NCI-H774 (cell line): ENCODE results near the gene SPATA13.
"Not testable (repeated sequence)": the region's sequence is repeated elsewhere in the genome, so short reads cannot be mapped to it uniquely, and the experiment has no call there.

Experiments
- DNase-seq: peaks from one replicate; lab custom pipeline; 2025; lab: John Stamatoyannopoulos, UW

SPATA13 gene

GRCh38 chr13:24196593-24197197 lies 36.2 kb downstream of the SPATA13 start:
- DNase-seq, result no peak

DNA sequence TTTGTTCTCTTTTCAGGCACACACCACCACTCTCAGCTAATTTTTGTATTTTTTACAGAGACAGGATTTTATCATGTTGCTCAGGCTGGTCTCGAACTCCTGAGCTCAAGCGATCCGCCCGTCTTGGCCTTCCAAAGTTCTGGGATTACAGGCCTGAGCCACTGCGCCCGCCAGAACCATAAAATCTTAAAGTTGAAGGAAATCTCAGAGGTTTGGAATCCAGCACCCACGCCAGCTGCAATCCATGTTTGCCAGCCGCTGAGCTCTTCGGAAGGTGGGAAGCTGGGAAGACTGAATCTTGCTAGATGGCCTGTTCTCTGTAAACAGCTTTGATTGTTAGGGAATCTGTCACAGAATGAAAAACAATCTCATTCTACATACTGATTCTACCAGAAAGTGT lies 38.5 kb downstream of the SPATA13 start:
- DNase-seq, result no peak

GRCh38 chr13:24202215-24202614 lies 41.7 kb downstream of the SPATA13 start:
- DNase-seq, result no peak

DNA sequence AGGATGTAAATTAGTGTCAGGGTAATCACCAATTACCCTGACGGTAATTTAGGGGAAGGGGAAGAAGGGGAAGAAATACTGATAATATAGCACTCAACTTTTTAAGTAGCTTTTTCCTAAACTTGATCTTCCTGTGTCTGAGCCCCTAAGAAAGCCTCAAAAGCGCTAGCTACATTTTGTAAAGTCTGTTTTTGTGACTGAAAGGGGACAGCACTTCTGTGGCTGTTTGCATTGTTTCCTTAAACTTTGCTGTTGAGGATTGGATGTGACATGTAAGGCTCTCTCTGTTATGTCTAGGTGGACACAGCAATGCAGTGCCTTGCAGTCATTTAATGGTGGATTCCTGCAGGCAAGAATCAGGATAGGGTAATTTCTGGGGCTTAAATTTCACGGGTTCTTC lies 42.8 kb downstream of the SPATA13 start:
- DNase-seq, result no peak

GRCh38 chr13:24203811-24204210 lies 43.3 kb downstream of the SPATA13 start:
- DNase-seq, result no peak

DNA sequence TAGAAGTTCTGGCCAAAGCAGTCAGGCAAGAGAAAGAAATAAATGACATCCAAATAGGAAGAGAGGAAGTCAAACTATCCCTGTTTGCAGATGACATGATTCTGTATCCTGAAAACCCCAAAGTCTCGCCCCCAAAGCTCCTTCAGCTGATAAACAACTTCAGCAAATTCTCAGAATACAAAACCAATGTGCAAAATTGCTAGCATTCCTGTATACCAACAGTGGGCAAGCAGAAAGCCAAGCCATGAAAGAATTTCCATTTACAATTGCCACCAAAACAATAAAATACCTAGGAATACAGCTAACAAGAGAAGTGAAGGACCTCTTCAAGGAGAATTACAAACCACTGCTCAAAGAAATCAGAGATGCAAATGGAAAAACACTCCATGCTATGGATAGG lies 44.6 kb downstream of the SPATA13 start:
- DNase-seq, result not testable (repeated sequence)

GRCh38 chr13:24207841-24208667 lies 47.5 kb downstream of the SPATA13 start:
- DNase-seq, result no peak

DNA sequence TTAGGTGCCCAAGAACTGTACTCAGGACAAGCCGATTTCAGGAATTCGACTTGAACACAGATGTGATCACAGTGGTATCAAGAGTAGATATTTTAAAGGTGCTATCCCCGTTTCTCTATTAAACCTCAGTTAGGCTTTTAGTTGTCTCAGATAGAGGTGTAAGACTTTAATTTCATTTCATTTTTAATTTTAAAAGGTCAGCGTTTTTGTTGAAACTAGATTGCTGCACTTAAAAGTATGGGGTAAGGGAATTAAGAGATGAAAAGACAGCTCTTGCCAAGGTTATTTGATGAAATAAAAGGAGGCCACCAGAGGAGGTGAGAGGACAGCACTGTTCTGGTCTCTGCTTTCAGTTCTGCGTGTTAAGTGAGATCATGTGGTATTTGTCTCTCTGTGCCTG lies 48.6 kb downstream of the SPATA13 start:
- no peak for DNase-seq

DNA sequence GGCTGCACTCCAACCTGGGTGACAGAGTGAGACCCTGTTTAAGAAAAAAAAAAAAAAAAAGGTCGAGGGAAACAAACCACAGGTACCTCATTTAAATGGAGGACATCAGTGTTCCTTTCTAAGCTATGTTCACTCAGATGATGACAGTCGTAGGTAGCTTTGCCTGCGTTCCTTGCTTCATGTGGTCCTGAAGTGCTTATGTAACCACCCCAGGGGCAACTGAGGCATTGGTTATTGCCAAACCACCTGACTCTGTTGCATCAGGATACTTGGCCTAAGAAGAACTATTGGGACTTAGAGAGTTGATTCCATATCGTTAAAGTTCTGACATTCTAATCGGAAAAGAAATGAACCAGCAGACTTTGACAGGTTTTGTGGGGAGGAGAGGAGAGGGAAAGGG lies 51.7 kb downstream of the SPATA13 start:
- no peak for DNase-seq

DNA sequence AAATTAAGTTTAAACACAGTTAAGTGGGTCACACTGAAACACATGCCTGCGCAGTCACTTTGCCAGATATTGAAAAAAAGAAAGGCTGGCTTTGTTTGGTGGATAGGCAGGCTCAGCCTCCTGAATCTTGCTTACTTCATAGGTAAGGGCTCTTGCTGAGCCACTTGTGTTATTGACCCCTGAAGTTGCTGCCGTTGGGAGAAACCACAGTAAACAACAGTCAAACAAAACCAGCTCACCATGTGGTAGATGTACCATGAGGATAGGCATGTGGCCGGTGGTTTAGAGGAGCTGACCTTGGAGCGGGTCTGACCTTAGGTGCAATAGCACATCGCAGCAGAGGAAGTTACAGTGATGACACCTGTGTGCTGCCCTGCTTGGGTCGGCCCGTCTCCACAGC lies 52.2 kb downstream of the SPATA13 start:
- no peak for DNase-seq

GRCh38 chr13:24213932-24214331 lies 53.4 kb downstream of the SPATA13 start:
- DNase-seq, result no peak

DNA sequence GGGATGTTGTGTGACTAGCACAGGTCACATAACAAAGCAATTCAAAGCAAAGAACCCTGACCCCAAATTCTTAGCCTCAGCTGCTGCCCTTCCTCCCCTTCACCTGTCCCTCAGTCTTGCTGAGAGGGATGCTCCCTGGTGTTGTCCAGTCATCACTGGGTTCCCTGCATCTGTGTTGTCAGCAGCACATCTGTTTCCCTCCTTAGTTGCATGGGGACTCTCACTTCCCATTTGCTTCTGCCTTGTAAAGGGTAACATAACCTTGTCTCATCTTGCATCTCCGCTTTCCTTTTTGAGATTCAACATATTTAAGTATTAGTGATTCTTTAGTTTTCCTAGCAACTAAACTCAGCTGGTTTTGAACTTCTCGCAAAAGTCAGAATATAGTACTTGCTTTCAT lies 54.0 kb downstream of the SPATA13 start:
- DNase-seq, result no peak

DNA sequence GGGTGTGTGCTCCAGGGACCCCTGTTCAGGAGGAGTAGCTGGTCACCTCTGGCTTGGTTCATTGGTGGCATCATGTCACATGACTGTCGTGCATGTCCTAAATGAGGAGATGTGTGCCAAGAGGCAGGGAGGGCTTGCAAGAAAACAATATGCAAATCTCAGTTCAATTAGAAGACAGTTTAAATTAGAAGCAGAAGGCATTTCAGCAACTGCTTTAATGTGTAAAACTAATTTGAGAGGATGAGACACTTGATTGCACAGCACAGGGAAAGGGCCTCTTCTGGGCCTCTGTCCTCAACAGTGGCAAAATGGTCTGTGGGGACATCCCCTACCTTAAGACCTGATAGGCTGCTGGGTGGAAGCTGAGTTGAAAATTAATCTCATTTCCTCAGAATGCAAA lies 54.6 kb downstream of the SPATA13 start:
- DNase-seq, result no peak

GRCh38 chr13:24215732-24216131 lies 55.2 kb downstream of the SPATA13 start:
- DNase-seq, result no peak

GRCh38 chr13:24216176-24216575 lies 55.7 kb downstream of the SPATA13 start:
- no peak for DNase-seq

GRCh38 chr13:24216779-24217178 lies 56.3 kb downstream of the SPATA13 start:
- DNase-seq, result not testable (repeated sequence)

GRCh38 chr13:24217601-24218281 lies 57.2 kb downstream of the SPATA13 start:
- DNase-seq, result no peak

DNA sequence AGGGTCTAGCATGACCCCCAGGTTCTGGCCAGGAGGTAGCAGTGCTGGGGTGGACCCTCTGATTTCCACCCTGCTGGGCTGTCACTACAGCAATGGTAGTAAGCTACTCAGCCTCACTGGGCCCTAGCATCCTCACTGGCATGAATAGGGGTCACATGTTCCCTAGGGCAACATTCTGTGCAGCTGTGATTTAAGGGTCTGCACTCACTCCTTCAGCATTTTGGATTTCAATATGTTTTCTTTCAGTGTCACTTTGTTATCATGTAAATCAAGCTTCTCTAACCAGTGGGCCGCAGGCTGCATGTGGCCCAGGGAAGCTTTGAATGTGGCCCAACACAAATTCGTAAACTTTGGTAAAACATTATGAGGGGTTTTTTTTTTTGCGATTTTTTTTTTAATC lies 57.8 kb downstream of the SPATA13 start:
- no peak for DNase-seq

DNA sequence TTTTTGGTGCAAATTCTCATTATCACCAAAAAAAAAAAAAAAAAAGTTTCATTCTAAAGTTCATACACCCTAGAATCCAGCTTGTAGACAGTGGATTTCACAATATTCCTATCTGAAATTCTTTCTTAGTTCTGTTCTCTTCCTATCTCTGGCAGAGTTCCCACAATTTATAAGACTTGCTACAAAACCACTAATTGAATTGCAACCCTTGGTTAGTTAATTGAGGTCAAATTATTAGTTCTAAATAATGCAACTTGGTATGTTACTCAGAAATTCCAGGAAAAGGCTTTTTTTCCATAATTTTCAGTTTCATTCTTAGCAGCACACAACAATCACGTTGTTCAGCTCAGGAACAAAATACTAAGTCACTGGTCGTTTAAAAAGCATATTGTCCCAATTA lies 58.5 kb downstream of the SPATA13 start:
- DNase-seq, result no peak

- peak; percentile 36 for DNase-seq
Observed at GRCh38 chr13:24220086-24220703, 59.7 kb downstream of the SPATA13 start.

DNA sequence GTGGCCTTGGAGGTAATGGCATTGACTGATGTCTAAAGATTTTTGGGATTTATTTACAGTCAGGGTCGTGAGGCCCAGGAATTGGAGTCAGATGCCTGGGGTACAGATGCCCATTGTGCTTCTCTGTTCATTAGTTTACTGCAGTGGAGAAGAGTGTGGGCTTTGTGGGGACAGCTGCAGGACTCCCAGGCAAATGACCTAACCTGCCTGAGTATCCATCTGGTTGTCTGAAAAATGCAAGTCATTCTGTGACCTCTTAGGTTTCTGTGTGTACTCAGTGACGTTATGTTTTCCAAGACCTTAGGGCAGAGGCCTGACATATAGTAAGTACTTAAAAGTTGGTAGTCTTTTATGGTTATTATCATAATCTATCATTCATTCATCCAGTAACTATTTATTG lies 60.5 kb downstream of the SPATA13 start:
- DNase-seq, result no peak

DNA sequence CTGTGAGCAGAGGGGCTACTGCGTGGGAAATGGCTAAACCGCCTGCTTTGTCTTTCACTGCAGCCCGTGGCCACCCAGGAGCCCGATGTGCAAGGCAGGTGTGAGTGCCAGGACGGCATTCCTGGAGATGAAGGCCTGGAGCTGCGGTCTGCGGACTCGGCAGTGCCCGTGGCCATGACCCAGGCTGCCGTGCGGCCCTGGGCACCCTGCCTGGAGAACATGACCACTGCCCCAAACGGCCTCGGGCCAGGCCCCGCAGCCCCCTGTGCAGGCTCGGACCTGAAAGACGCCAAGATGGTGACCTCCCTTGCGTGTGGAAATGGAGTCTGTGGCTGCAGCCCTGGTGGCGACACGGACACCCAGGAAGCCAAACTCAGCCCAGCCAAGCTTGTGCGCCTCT lies 62.2 kb downstream of the SPATA13 start:
- no peak for DNase-seq
